ENCODE data around the gene GUK1.

The GUK1 gene

DNA sequence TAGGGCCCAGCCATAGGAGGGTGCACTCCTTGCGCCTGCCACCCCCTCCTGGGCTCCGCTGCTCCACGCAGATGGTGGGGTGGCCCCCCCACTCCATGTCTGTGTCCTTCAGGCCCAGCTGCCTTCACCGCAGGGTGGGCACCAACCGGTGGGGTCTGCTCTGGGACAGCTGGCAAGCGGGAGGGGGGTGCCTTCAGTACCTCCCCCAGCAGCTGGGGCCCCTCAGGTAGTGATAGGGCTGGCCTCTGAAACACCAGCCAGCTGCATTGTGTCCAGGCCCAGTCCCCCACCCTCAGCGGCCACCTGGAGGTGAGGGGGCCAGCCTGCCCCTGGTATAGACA lies 10.0 kb downstream of the GUK1 start:
- Histone ChIP-seq H4K20me1 (ENCODE audit: insufficient read depth, low read length, poor library complexity, severe bottlenecking) (peaks cover 22% of the 10 kb centered on the region), H3K4me3 (ENCODE audit: low read length, poor library complexity, severe bottlenecking) (no peak overlapping the region), H3K36me3 (ENCODE audit: insufficient read depth, low read length) (peaks cover 15% of the 10 kb centered on the region; the same call in 1 of the 2 replicates), H3K9me3 (ENCODE audit: insufficient read depth, low read depth, low read length) (no peaks in the 10 kb centered on the region), H3K9me2 (replicated peaks; ENCODE audit: low read depth, low read length) (no peaks in the 10 kb centered on the region), H3K4me2 (ENCODE audit: low read depth, low read length, poor library complexity, severe bottlenecking) (no peak overlapping the region), H3K4me1 (ENCODE audit: insufficient read depth, low read length, poor library complexity, severe bottlenecking) (peaks cover 3% of the 10 kb centered on the region), H3K79me2 (ENCODE audit: insufficient read depth, low read length) (peaks cover 23% of the 10 kb centered on the region; the same call in 1 of the 2 replicates), H3F3A (ENCODE audit: low read depth) (no peaks in the 10 kb centered on the region), H3K27me3 (ENCODE audit: insufficient read depth, low read length, poor library complexity, severe bottlenecking) (no peaks in the 10 kb centered on the region), H3K9ac (ENCODE audit: low read depth, low read length, poor library complexity, severe bottlenecking) (no peak overlapping the region), H2AFZ (ENCODE audit: low read length) (no peak overlapping the region)
- TF ChIP-seq EZH2phosphoT487 (IDR thresholded peaks at IDR 0.05; ENCODE audit: borderline replicate concordance): no peak
- TF ChIP-seq CTCF (conservative IDR thresholded peaks at IDR 0.05; ENCODE audit: low read length): no peak

GRCh38 chr1:228150461-228151179 lies 10.5 kb downstream of the GUK1 start:
- Histone ChIP-seq H3K4me3 (ENCODE audit: low read length, poor library complexity, severe bottlenecking) (no peak overlapping the region), H3K4me2 (ENCODE audit: low read depth, low read length, poor library complexity, severe bottlenecking) (no peak overlapping the region), H2AFZ (ENCODE audit: low read length) (no peak overlapping the region), H3K36me3 (ENCODE audit: insufficient read depth, low read length) (peaks cover 15% of the 10 kb centered on the region; the same call in 1 of the 2 replicates), H3F3A (ENCODE audit: low read depth) (no peaks in the 10 kb centered on the region), H3K4me1 (ENCODE audit: insufficient read depth, low read length, poor library complexity, severe bottlenecking) (peaks cover 3% of the 10 kb centered on the region), H3K79me2 (ENCODE audit: insufficient read depth, low read length) (peaks cover 18% of the 10 kb centered on the region; the same call in 1 of the 2 replicates), H3K9me2 (replicated peaks; ENCODE audit: low read depth, low read length) (no peaks in the 10 kb centered on the region), H3K27me3 (ENCODE audit: insufficient read depth, low read length, poor library complexity, severe bottlenecking) (no peaks in the 10 kb centered on the region), H4K20me1 (ENCODE audit: insufficient read depth, low read length, poor library complexity, severe bottlenecking) (peaks cover 17% of the 10 kb centered on the region), H3K9ac (ENCODE audit: low read depth, low read length, poor library complexity, severe bottlenecking) (no peak overlapping the region), H3K9me3 (ENCODE audit: insufficient read depth, low read depth, low read length) (no peaks in the 10 kb centered on the region)
- TF ChIP-seq EZH2phosphoT487 (IDR thresholded peaks at IDR 0.05; ENCODE audit: borderline replicate concordance): no peak
- TF ChIP-seq CTCF (conservative IDR thresholded peaks at IDR 0.05; ENCODE audit: low read length): no peak

DNA sequence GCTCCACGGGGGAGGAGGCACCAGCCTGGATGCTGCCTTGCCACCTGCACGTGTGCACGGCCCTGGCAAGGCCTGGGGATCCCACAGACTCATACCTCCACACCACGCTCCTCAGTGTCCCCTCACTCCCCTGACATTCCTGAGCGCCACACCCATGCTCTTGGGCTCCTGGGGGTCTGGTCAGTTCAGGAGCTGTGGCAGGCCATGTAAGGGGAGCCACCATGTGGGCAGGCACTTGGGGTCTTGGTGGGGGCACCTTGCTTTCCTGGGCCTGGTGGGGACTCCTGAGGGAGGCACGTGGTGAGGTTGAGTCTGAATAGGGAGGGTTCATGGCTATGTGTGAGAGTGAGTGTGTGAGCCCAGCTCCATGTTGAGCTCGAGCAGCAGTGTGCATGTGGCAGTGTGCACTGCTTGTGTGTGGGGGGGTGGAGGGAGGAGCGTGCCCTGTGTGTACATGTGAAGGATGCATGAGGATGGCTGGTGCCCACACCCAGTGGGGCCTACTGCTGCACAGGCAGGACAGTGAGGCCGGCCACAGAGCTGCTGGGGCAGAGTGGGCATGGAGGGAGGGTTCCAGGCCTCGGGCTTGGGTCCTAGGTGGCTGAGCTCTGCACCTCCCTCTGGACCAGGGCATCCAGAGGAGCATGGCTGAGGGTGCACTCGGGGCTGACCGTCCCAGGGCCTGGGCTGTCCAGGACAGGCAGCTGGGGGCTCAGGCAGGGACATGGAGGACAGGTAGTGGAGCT lies 11.3 kb downstream of the GUK1 start:
- Histone ChIP-seq H2AFZ (ENCODE audit: low read length) (no peak overlapping the region), H3K4me2 (ENCODE audit: low read depth, low read length, poor library complexity, severe bottlenecking) (no peak overlapping the region), H3K9me3 (ENCODE audit: insufficient read depth, low read depth, low read length) (no peaks in the 10 kb centered on the region), H3K4me1 (ENCODE audit: insufficient read depth, low read length, poor library complexity, severe bottlenecking) (peaks cover 3% of the 10 kb centered on the region), H3K27me3 (ENCODE audit: insufficient read depth, low read length, poor library complexity, severe bottlenecking) (no peaks in the 10 kb centered on the region), H3K4me3 (ENCODE audit: low read length, poor library complexity, severe bottlenecking) (no peak overlapping the region), H3K9me2 (replicated peaks; ENCODE audit: low read depth, low read length) (no peaks in the 10 kb centered on the region), H4K20me1 (ENCODE audit: insufficient read depth, low read length, poor library complexity, severe bottlenecking) (peaks cover 9% of the 10 kb centered on the region), H3K79me2 (ENCODE audit: insufficient read depth, low read length) (peaks cover 10% of the 10 kb centered on the region; the same call in 1 of the 2 replicates), H3K9ac (ENCODE audit: low read depth, low read length, poor library complexity, severe bottlenecking) (no peak overlapping the region), H3K36me3 (ENCODE audit: insufficient read depth, low read length) (peaks cover 15% of the 10 kb centered on the region; the same call in 1 of the 2 replicates), H3F3A (ENCODE audit: low read depth) (no peaks in the 10 kb centered on the region)
- TF ChIP-seq EZH2phosphoT487 (IDR thresholded peaks at IDR 0.05; ENCODE audit: borderline replicate concordance) (no peak), CTCF (conservative IDR thresholded peaks at IDR 0.05; ENCODE audit: low read length) (no peak)

All from Loucy (cell line).